ENCODE results near the gene IPO11.

IPO11 gene

GRCh38 chr5:62465985-62466925 is 53.7 kb downstream of the IPO11 start:
- no peaks in the 10 kb centered on the region for H4K20me1 ChIP-seq (ENCODE audit: insufficient read depth, low read length, poor library complexity, severe bottlenecking)
- peaks cover 2% of the 10 kb centered on the region for H3K79me2 ChIP-seq (ENCODE audit: insufficient read depth, low read length)
- H3K4me2 ChIP-seq (ENCODE audit: low read depth, low read length, poor library complexity, severe bottlenecking): no peak overlapping the region
- H3K4me1 ChIP-seq (ENCODE audit: insufficient read depth, low read length, poor library complexity, severe bottlenecking): peaks cover 11% of the 10 kb centered on the region
- H3K9me2 ChIP-seq (replicated peaks; ENCODE audit: low read depth, low read length): no peaks in the 10 kb centered on the region
- no peak overlapping the region for H2AFZ ChIP-seq (ENCODE audit: low read length)
- no peaks in the 10 kb centered on the region for H3K27me3 ChIP-seq (ENCODE audit: insufficient read depth, low read length, poor library complexity, severe bottlenecking)
- TF ChIP-seq EZH2phosphoT487 (IDR thresholded peaks at IDR 0.05; ENCODE audit: borderline replicate concordance) (no peak), CTCF (conservative IDR thresholded peaks at IDR 0.05; ENCODE audit: low read length) (no peak)
- no peaks in the 10 kb centered on the region for H3F3A ChIP-seq (ENCODE audit: low read depth)
- no peaks in the 10 kb centered on the region for H3K9me3 ChIP-seq (ENCODE audit: insufficient read depth, low read depth, low read length)
- no peak overlapping the region for H3K4me3 ChIP-seq (ENCODE audit: low read length, poor library complexity, severe bottlenecking)
- H3K9ac ChIP-seq (ENCODE audit: low read depth, low read length, poor library complexity, severe bottlenecking): no peak overlapping the region
- H3K36me3 ChIP-seq (ENCODE audit: insufficient read depth, low read length): peaks cover 32% of the 10 kb centered on the region; the same call in 1 of the 2 replicates

- H3K4me2 ChIP-seq (ENCODE audit: low read depth, low read length, poor library complexity, severe bottlenecking): peak overlapping the region; percentile 38
- no peaks in the 10 kb centered on the region for H3F3A ChIP-seq (ENCODE audit: low read depth)
- no peak overlapping the region for H2AFZ ChIP-seq (ENCODE audit: low read length)
- H3K9me3 ChIP-seq (ENCODE audit: insufficient read depth, low read depth, low read length): no peaks in the 10 kb centered on the region
- TF ChIP-seq CTCF (conservative IDR thresholded peaks at IDR 0.05; ENCODE audit: low read length) (no peak), EZH2phosphoT487 (IDR thresholded peaks at IDR 0.05; ENCODE audit: borderline replicate concordance) (no peak)
- no peak overlapping the region for H3K9ac ChIP-seq (ENCODE audit: low read depth, low read length, poor library complexity, severe bottlenecking)
- H3K9me2 ChIP-seq (replicated peaks; ENCODE audit: low read depth, low read length): no peaks in the 10 kb centered on the region
- H3K36me3 ChIP-seq (ENCODE audit: insufficient read depth, low read length): peaks cover 32% of the 10 kb centered on the region; the same call in 1 of the 2 replicates
- no peaks in the 10 kb centered on the region for H3K27me3 ChIP-seq (ENCODE audit: insufficient read depth, low read length, poor library complexity, severe bottlenecking)
- H3K79me2 ChIP-seq (ENCODE audit: insufficient read depth, low read length): no peaks in the 10 kb centered on the region
- H3K4me3 ChIP-seq (ENCODE audit: low read length, poor library complexity, severe bottlenecking): no peak overlapping the region
- no peaks in the 10 kb centered on the region for H4K20me1 ChIP-seq (ENCODE audit: insufficient read depth, low read length, poor library complexity, severe bottlenecking)
- peaks cover 5% of the 10 kb centered on the region for H3K4me1 ChIP-seq (ENCODE audit: insufficient read depth, low read length, poor library complexity, severe bottlenecking)
These were observed 60.6 kb downstream of the IPO11 start for GRCh38 chr5:62473209-62473608.

GRCh38 chr5:62475072-62475471 is 62.5 kb downstream of the IPO11 start:
- H3K9ac ChIP-seq (ENCODE audit: low read depth, low read length, poor library complexity, severe bottlenecking): no peak overlapping the region
- no peak overlapping the region for H3K4me2 ChIP-seq (ENCODE audit: low read depth, low read length, poor library complexity, severe bottlenecking)
- H3K36me3 ChIP-seq (ENCODE audit: insufficient read depth, low read length): peaks cover 14% of the 10 kb centered on the region; the same call in 1 of the 2 replicates
- no peak overlapping the region for H3K4me3 ChIP-seq (ENCODE audit: low read length, poor library complexity, severe bottlenecking)
- H3K27me3 ChIP-seq (ENCODE audit: insufficient read depth, low read length, poor library complexity, severe bottlenecking): no peaks in the 10 kb centered on the region
- H3F3A ChIP-seq (ENCODE audit: low read depth): no peaks in the 10 kb centered on the region
- no peak overlapping the region for H2AFZ ChIP-seq (ENCODE audit: low read length)
- no peaks in the 10 kb centered on the region for H3K9me3 ChIP-seq (ENCODE audit: insufficient read depth, low read depth, low read length)
- no peaks in the 10 kb centered on the region for H3K9me2 ChIP-seq (replicated peaks; ENCODE audit: low read depth, low read length)
- peaks cover 5% of the 10 kb centered on the region for H3K4me1 ChIP-seq (ENCODE audit: insufficient read depth, low read length, poor library complexity, severe bottlenecking)
- no peaks in the 10 kb centered on the region for H3K79me2 ChIP-seq (ENCODE audit: insufficient read depth, low read length)
- H4K20me1 ChIP-seq (ENCODE audit: insufficient read depth, low read length, poor library complexity, severe bottlenecking): no peaks in the 10 kb centered on the region
- TF ChIP-seq EZH2phosphoT487 (IDR thresholded peaks at IDR 0.05; ENCODE audit: borderline replicate concordance) (no peak), CTCF (conservative IDR thresholded peaks at IDR 0.05; ENCODE audit: low read length) (no peak)

Measured in Loucy (cell line).